ENCODE results near the gene SNRPA1. TPM values are rescaled to one million over a fixed set of nuclear protein-coding genes. Genes with fewer than 3 reads are reported as not detected.

Gene SNRPA1
- total and polyA plus RNA-seq, 12 donors: 16.0 to 65.0 (median 30.0) TPM

DNA sequence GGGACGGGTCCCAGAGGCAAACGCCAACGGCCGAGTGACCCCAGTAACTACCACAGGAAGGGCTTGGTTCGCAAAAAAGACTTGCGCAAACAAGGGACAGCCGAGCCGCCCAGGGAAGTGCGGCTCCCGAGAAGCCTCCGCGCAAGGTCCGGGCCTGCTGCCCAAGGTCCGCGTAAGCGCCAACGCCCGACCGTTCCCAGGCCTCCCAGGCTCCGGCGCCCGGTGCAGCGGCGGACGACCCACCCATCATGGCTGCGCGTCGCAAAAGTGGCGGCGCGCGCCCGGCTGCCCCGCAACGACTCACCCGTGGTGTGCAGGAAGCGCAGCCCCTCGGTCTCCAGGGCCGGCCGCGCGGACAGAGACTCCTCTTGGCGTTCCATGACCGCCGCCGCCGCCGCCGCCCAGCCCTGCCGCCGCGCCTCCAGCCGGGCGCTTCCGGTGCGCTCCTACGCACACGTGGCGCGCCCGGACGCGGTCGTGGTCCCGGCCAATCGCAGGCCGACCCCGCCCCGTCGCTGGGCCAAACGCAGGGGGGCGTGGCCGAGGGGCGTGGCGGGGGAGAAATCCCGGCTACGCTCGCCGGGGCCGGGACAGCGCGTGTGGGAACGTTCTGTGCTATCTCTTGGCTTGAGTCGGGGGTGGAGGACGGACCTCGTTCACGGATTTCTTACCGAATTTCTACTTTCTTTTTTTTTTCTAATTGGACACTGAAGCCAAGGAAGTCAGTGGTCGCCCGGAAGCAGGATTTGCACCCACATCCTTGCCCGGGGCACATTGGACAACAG lies 17.8 kb downstream of the SNRPA1 start, which contains the start of gene SELENOS:
Gene SELENOS, minus strand, starts transcription at position 448 of the 785 bp plus-strand sequence. Its CDS starts 68 bp downstream, at position 380.
- Histone ChIP-seq H3K27ac (peak within 1 kb of the TSS; percentile 87 to 96 (median 90)), H3K4me3 (peak within 1 kb of the TSS; percentile 4 to 85 (median 66)), H3K9me3 (replicated peaks in 1 of 3) (no peaks in the 10 kb centered on the region), H3K27me3 (no peaks in the 10 kb centered on the region), H3K4me1 (replicated peaks in 1 of 2) (peaks cover 9 to 16% of the 10 kb centered on the region in 2 donors), H3K36me3 (replicated peaks in 1 of 2) (peaks cover 0 to 56% of the 10 kb centered on the region in 2 donors)
- DNase-seq: peak; percentile 87 to 96 (median 93)
- peak; percentile 91 to 95 for TF ChIP-seq POLR2A (IDR thresholded peaks at IDR 0.05)
- TF ChIP-seq, protein P1, sequence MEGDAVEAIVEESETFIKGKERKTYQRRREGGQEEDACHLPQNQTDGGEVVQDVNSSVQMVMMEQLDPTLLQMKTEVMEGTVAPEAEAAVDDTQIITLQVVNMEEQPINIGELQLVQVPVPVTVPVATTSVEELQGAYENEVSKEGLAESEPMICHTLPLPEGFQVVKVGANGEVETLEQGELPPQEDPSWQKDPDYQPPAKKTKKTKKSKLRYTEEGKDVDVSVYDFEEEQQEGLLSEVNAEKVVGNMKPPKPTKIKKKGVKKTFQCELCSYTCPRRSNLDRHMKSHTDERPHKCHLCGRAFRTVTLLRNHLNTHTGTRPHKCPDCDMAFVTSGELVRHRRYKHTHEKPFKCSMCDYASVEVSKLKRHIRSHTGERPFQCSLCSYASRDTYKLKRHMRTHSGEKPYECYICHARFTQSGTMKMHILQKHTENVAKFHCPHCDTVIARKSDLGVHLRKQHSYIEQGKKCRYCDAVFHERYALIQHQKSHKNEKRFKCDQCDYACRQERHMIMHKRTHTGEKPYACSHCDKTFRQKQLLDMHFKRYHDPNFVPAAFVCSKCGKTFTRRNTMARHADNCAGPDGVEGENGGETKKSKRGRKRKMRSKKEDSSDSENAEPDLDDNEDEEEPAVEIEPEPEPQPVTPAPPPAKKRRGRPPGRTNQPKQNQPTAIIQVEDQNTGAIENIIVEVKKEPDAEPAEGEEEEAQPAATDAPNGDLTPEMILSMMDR (IDR thresholded peaks at IDR 0.05): no peak
- intact Hi-C loops (cut with DNase I): no loop called here
- 0% methylated on average over 14 to 91 of the region's 91 CpGs for WGBS, 4 donors

DNA sequence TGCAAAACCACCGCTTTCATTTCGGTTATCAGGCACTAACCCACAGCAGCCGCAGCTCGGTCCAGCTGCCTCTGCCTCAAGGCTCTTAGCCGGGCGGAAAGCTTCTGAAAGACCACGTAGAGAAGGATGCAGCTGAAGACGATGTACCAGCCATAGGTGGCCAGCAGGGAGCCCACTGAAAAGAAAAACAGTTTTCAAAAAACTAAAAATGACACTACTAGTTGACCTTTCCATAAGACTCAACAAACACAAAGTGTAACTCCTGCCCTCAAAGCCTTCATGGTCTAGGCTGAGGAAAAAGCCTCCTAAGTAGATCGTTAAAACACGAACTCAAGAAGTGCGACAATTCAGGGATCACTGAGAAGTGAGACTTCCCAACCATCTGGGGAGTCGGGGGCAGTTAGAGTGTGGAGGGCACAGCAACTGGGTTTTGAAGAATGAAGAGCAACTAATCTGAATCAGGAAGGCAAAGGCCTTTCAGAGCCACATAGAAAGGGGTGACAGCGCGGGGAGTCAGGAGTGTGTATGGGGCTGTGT lies 18.5 kb downstream of the SNRPA1 start:
- Histone ChIP-seq H3K9me3 (replicated peaks in 1 of 3) (no peaks in the 10 kb centered on the region), H3K36me3 (replicated peaks in 1 of 2) (peaks cover 0 to 58% of the 10 kb centered on the region in 2 donors), H3K27me3 (no peaks in the 10 kb centered on the region), H3K27ac (peak overlapping the region; percentile 87 to 96 (median 90)), H3K4me3 (peak overlapping the region; percentile 4 to 85 (median 66)), H3K4me1 (replicated peaks in 1 of 2) (peaks cover 9 to 16% of the 10 kb centered on the region in 2 donors)
- 6 to 10% (median 9%) methylated on average over 14 of the region's 14 CpGs for WGBS, 4 donors
- intact Hi-C loops (cut with DNase I): no loop called here
- TF ChIP-seq POLR2A (IDR thresholded peaks at IDR 0.05): no peak
- TF ChIP-seq, protein P1 (IDR thresholded peaks at IDR 0.05): peak in 5 of 6 experiments; percentile 7 to 47 (median 32)
- DNase-seq: peak in 2 of 7 donors; percentile 40 to 57

DNA sequence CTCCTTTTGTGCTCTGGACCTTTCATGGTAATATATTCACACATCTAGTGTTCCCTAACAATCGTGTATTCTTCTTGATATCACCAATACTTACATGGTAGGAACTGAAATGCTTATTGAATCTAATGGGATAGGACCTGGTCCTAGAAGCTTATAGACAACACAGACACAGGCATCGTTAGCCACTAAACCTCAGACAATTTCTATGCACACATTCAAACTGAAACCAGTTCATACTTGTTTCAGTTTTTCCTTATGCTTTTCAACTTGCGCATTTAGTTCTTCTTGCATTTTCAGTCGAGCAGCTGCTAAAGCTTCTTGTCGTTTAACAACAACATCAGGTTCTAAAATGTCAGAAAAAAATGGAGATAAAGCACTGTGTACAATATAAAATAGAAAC lies 20.0 kb downstream of the SNRPA1 start:
- Histone ChIP-seq H3K4me3 (no peak overlapping the region), H3K27me3 (no peaks in the 10 kb centered on the region), H3K9me3 (replicated peaks in 1 of 3) (no peaks in the 10 kb centered on the region), H3K27ac (no peak overlapping the region), H3K4me1 (replicated peaks in 1 of 2) (peaks cover 9 to 16% of the 10 kb centered on the region in 2 donors), H3K36me3 (replicated peaks in 1 of 2) (peaks cover 0 to 58% of the 10 kb centered on the region in 2 donors)
- 83 to 88% (median 86%) methylated on average over 5 of the region's 5 CpGs for WGBS, 4 donors
- TF ChIP-seq, protein P1 (IDR thresholded peaks at IDR 0.05): no peak
- TF ChIP-seq POLR2A (IDR thresholded peaks at IDR 0.05): no peak
- DNase-seq: no peak
- intact Hi-C loops (cut with DNase I): no loop called here

DNA sequence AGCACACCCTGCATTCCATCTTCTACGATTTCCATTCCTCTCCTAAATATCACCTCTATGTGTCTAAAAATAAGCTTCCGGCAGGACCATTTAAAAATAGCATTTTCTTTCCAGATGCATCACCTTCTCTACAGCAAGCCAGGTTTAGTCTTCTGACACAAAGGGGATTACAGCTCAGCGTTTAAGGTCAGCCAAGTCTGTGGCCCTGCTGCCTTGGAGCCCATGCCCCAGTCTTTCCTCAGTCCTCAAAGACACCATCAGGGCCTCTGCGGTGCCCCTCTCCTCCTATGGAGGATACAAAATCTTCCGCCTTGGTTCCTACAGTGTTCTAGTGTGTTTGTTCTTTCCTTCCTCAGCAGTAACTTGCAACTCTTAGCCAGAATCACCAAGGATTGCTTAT lies 21.5 kb downstream of the SNRPA1 start:
- intact Hi-C loops (cut with DNase I): no loop called here
- peaks cover 0 to 59% of the 10 kb centered on the region in 2 donors for H3K36me3 ChIP-seq (replicated peaks in 1 of 2)
- no peaks in the 10 kb centered on the region for H3K9me3 ChIP-seq (replicated peaks in 1 of 3)
- peak in 1 of 7 donors; percentile 33 for DNase-seq
- H3K27ac ChIP-seq: no peak overlapping the region
- no peaks in the 10 kb centered on the region for H3K27me3 ChIP-seq
- peaks cover 9 to 16% of the 10 kb centered on the region in 2 donors for H3K4me1 ChIP-seq (replicated peaks in 1 of 2)
- TF ChIP-seq, protein P1 (IDR thresholded peaks at IDR 0.05): no peak
- no peak for TF ChIP-seq POLR2A (IDR thresholded peaks at IDR 0.05)
- no peak overlapping the region for H3K4me3 ChIP-seq
- WGBS, 4 donors: 73 to 91% (median 75%) methylated on average over 5 of the region's 5 CpGs
